ENCODE data around the gene KCNRG. TPM values are rescaled to one million over a fixed set of nuclear protein-coding genes. Genes with fewer than 3 reads are reported as not detected.

Gene KCNRG
- polyA plus RNA-seq, 4 donors: 1.1 to 2.2 (median 2.0) TPM

Other genes starting within 250 kb of the KCNRG start
- gene KPNA3, start 222.8 kb upstream of the KCNRG start, polyA plus RNA-seq (ENCODE audit: insufficient read length in 4 of 4): 10 to 100 TPM; 26.7 to 36.3 (median 34.8) TPM
- gene SPRYD7, start 79.1 kb upstream of the KCNRG start, polyA plus RNA-seq (ENCODE audit: insufficient read length in 4 of 4): 10 to 100 TPM in 3 of 4 donors, 1 to 10 TPM in 1; 9.4 to 13.7 (median 12.4) TPM
- 10 to 100 TPM; 42.8 to 51.8 (median 46.5) TPM for gene TRIM13, start 18.4 kb upstream of the KCNRG start, polyA plus RNA-seq (ENCODE audit: insufficient read length in 4 of 4)